ENCODE results near the gene ANKK1.

ANKK1 gene

GRCh38 chr11:113387605-113388211, at the start of gene ANKK1:
TSS of gene ANKK1 (plus strand) at chr11:113387779. CDS start at chr11:113387885, 106 bp downstream.
- no peak for TF ChIP-seq CTCF (IDR thresholded peaks at IDR 0.05; ENCODE audit: control insufficient read depth, insufficient read depth, low read depth, low read length, missing control alignments)
- no peak within 1 kb of the TSS for H3K4me3 ChIP-seq (ENCODE audit: control insufficient read depth, low read depth, low read length)
- no peak for DNase-seq (ENCODE audit: low read depth)

- no peak for DNase-seq (ENCODE audit: low read depth)
- TF ChIP-seq CTCF (IDR thresholded peaks at IDR 0.05; ENCODE audit: control insufficient read depth, insufficient read depth, low read depth, low read length, missing control alignments): no peak
- H3K4me3 ChIP-seq (ENCODE audit: control insufficient read depth, low read depth, low read length): no peak overlapping the region
Measured at GRCh38 chr11:113338730-113339129, 48.8 kb upstream of the ANKK1 start.

GRCh38 chr11:113339929-113340589, 47.5 kb upstream of the ANKK1 start:
- H3K4me3 ChIP-seq (ENCODE audit: control insufficient read depth, low read depth, low read length): no peak overlapping the region
- no peak for TF ChIP-seq CTCF (IDR thresholded peaks at IDR 0.05; ENCODE audit: control insufficient read depth, insufficient read depth, low read depth, low read length, missing control alignments)
- no peak for DNase-seq (ENCODE audit: low read depth)

GRCh38 chr11:113341388-113342165, 46.0 kb upstream of the ANKK1 start:
- no peak overlapping the region for H3K4me3 ChIP-seq (ENCODE audit: control insufficient read depth, low read depth, low read length)
- DNase-seq (ENCODE audit: low read depth): no peak
- TF ChIP-seq CTCF (IDR thresholded peaks at IDR 0.05; ENCODE audit: control insufficient read depth, insufficient read depth, low read depth, low read length, missing control alignments): no peak

- no peak for DNase-seq (ENCODE audit: low read depth)
- no peak overlapping the region for H3K4me3 ChIP-seq (ENCODE audit: control insufficient read depth, low read depth, low read length)
- no peak for TF ChIP-seq CTCF (IDR thresholded peaks at IDR 0.05; ENCODE audit: control insufficient read depth, insufficient read depth, low read depth, low read length, missing control alignments)
Measured at GRCh38 chr11:113345978-113346377, 41.6 kb upstream of the ANKK1 start.

- no peak for TF ChIP-seq CTCF (IDR thresholded peaks at IDR 0.05; ENCODE audit: control insufficient read depth, insufficient read depth, low read depth, low read length, missing control alignments)
- no peak for DNase-seq (ENCODE audit: low read depth)
- H3K4me3 ChIP-seq (ENCODE audit: control insufficient read depth, low read depth, low read length): no peak overlapping the region
Measured at GRCh38 chr11:113349528-113349927, 38.1 kb upstream of the ANKK1 start.

Data from AG09309 (cell line).